GM19324 (cell line): ENCODE measurements around the gene COA6.
"Not testable (repeated sequence)": the region's sequence is repeated elsewhere in the genome, so short reads cannot be mapped to it uniquely, and the experiment has no call there.

Experiments used
- ATAC-seq: cut with Tn5 transposase; IDR thresholded peaks from one replicate; pipeline ENCODE4 v1.9.1; 2021; ENCODE audit warnings: mild to moderate bottlenecking, moderate library complexity; ENCODE audit not compliant: unreplicated experiment, low FRiP score

Gene COA6

GRCh38 chr1:234368320-234369032, 4.8 kb upstream of the COA6 start:
- ATAC-seq, result no peak

GRCh38 chr1:234369033-234369430, 4.2 kb upstream of the COA6 start:
- ATAC-seq, result no peak

GRCh38 chr1:234369784-234370183, 3.5 kb upstream of the COA6 start:
- ATAC-seq, result no peak

GRCh38 chr1:234371414-234371813, 1.8 kb upstream of the COA6 start:
- ATAC-seq, result no peak

- ATAC-seq, result no peak
These were observed 1.1 kb upstream of the COA6 start for GRCh38 chr1:234372011-234372757.

- peak; percentile 27 for ATAC-seq
These were observed 651 bp downstream of the COA6 start for GRCh38 chr1:234373959-234374254.

GRCh38 chr1:234375672-234376071, 2.4 kb downstream of the COA6 start:
- ATAC-seq, result no peak

GRCh38 chr1:234379591-234380109, 6.4 kb downstream of the COA6 start:
- not testable (repeated sequence) for ATAC-seq

- no peak for ATAC-seq
These were observed 8.7 kb downstream of the COA6 start for GRCh38 chr1:234381699-234382555.

GRCh38 chr1:234386122-234386521, 12.9 kb downstream of the COA6 start:
- ATAC-seq, result no peak

GRCh38 chr1:234388094-234388493, 14.8 kb downstream of the COA6 start:
- no peak for ATAC-seq

GRCh38 chr1:234393190-234393589, 19.9 kb downstream of the COA6 start:
- no peak for ATAC-seq

GRCh38 chr1:234395297-234395696, 22.0 kb downstream of the COA6 start:
- no peak for ATAC-seq

GRCh38 chr1:234396092-234396491, 22.8 kb downstream of the COA6 start:
- ATAC-seq, result no peak

- ATAC-seq, result no peak
These were observed 23.6 kb downstream of the COA6 start for GRCh38 chr1:234396871-234397270.

GRCh38 chr1:234397732-234398131, 24.5 kb downstream of the COA6 start:
- ATAC-seq, result no peak

- ATAC-seq, result no peak
These were observed 25.7 kb downstream of the COA6 start for GRCh38 chr1:234398849-234399381.

- not testable (repeated sequence) for ATAC-seq
These were observed 26.3 kb downstream of the COA6 start for GRCh38 chr1:234399515-234399914.

- ATAC-seq, result no peak
These were observed 27.5 kb downstream of the COA6 start for GRCh38 chr1:234400773-234401172.

GRCh38 chr1:234401658-234402057, 28.4 kb downstream of the COA6 start:
- no peak for ATAC-seq

- no peak for ATAC-seq
These were observed 29.7 kb downstream of the COA6 start for GRCh38 chr1:234402939-234403338.
